Skeletal muscle tissue (tissue), 5 donors: Measurements from ENCODE around the gene PHKB. TPM values are rescaled to one million over a fixed set of nuclear protein-coding genes. Genes with fewer than 3 reads are reported as not detected.

Source experiments
- H3K27ac ChIP-seq: one replicate; pipeline ENCODE4 v1.7.0; 2013; ENCODE audit warnings: mild to moderate bottlenecking, low read depth, low read length, inconsistent platforms
- H3K27me3 ChIP-seq, 3 donors: one replicate each; pipeline ENCODE4 v1.7.0; 2013; ENCODE audit warnings: low read length in 3 of 3; ENCODE audit not compliant: control insufficient read depth in 3 of 3, insufficient read depth in 3 of 3
- H3K36me3 ChIP-seq, 3 donors: one replicate each; pipeline ENCODE4 v1.7.0; 2013; ENCODE audit warnings: low read length in 3 of 3; ENCODE audit not compliant: control insufficient read depth in 3 of 3, insufficient read depth in 3 of 3
- H3K4me1 ChIP-seq, 3 donors: one replicate each; pipeline ENCODE4 v1.7.0; 2013; ENCODE audit warnings: low read length in 3 of 3, mild to moderate bottlenecking in 3 of 3; ENCODE audit not compliant: control insufficient read depth in 3 of 3, insufficient read depth in 3 of 3
- H3K4me3 ChIP-seq, 3 donors: one replicate each; pipeline ENCODE4 v1.7.0; 2013; ENCODE audit warnings: low read length in 3 of 3
- H3K9ac ChIP-seq, 3 donors: one replicate each; pipeline ENCODE4 v1.7.0; 2013; ENCODE audit warnings: low read length in 3 of 3, mild to moderate bottlenecking in 3 of 3, moderate library complexity in 2 of 3, low read depth in 1 of 3
- H3K9me3 ChIP-seq, 3 donors: one replicate each; pipeline ENCODE4 v1.7.0; 2013; ENCODE audit warnings: low read length in 3 of 3; ENCODE audit not compliant: control insufficient read depth in 3 of 3
- small RNA-seq: library from RNA; depleted of rRNA; stranded (forward); fragments of <200 nt; gene quantifications from one replicate; pipeline ENCODE3, GENCODE V24; 2014
- total RNA-seq: library from RNA; depleted of rRNA; stranded (reverse); fragments of >200 nt; gene quantifications from one replicate; pipeline ENCODE4 v1.2.3, GENCODE V29; 2014
- donor health status: Osteomylitis.

PHKB gene
- total RNA-seq, 1 donor from 2014 or later, result 68.9 TPM

DNA sequence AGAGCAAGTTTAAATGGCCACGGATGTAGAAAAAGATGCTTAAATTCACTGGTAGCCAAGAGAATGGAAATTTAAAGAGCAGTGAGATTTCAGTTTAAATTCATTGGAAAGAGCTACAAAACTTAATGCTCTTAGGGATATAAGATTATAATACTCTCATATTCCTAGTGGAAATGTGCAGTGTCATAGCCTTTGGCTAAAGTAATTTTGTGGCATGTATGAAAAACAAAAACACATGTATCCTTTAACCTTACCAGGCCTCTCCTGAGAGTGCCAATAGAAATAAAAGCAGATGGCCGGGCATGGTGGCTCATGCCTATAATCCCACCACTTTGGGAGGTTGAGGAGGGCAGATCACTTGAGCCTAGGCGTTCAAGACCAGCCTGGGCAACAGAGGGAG, 289.2 kb downstream of the PHKB start:
- H3K4me3 ChIP-seq, result no peak overlapping the region

More for the DNA sequence above, 289.2 kb downstream of the PHKB start:
- no peak overlapping the region for H3K27ac ChIP-seq
- H3K9me3 ChIP-seq, result no peaks in the 10 kb centered on the region
- no peaks in the 10 kb centered on the region for H3K4me1 ChIP-seq
- H3K27me3 ChIP-seq, result no peaks in the 10 kb centered on the region
- no peak overlapping the region for H3K9ac ChIP-seq
- no peaks in the 10 kb centered on the region for H3K36me3 ChIP-seq

Small RNA genes lying within 50 kb of the gene (small RNA-seq; reads per million reads assigned to genes)
- not detected for gene RNA5SP425

Other genes with a start within 250 kb of the PHKB start
- 89.2 TPM for gene ITFG1, start 268 bp upstream of the PHKB start, total RNA-seq